AG09309 (cell line): ENCODE data around the gene TBC1D16.

Experiments
- DNase-seq: peaks from one replicate; pipeline ENCODE4 v3.0.0-alpha.2; 2010; ENCODE audit warnings: low read depth
- H3K4me3 ChIP-seq: 2 replicates; pipeline ENCODE4 v1.5.1; 2011; ENCODE audit warnings: mild to moderate bottlenecking, low read depth, low read length, moderate library complexity; ENCODE audit not compliant: control insufficient read depth
- CTCF ChIP-seq: IDR thresholded peaks from 2 replicates; pipeline ENCODE4 v1.5.1; 2011; ENCODE audit warnings: mild to moderate bottlenecking, low read depth, low read length, inconsistent platforms; ENCODE audit not compliant: insufficient read depth, control insufficient read depth; ENCODE audit errors: missing control alignments

Gene TBC1D16

GRCh38 chr17:79920751-79921410, 114.8 kb downstream of the TBC1D16 start:
- no peak overlapping the region for H3K4me3 ChIP-seq
- TF ChIP-seq CTCF = no peak
- DNase-seq = no peak

- no peak overlapping the region for H3K4me3 ChIP-seq
- no peak for DNase-seq
- TF ChIP-seq CTCF = no peak
These were observed 115.6 kb downstream of the TBC1D16 start for GRCh38 chr17:79919862-79920720.

DNA sequence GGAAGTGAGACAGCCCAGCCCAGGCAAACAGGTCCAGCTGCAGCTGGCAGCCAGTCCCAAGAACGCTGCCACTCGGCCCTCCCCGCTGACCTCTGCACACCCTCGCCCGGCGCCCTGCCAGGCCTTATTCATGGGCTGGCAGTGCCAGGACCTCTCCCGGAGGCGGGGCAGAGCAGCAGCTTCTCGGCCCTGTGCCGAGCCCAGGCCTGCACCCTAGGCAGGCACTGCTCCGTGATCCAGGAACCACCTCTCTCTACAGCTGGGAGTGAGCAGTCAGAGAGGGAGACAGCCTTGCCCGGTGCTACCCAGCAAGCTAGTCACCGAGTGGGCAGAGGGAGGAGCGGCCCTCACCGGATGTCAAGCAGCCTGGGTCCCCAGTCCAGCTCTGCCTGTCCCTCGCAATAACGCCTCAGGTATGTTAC, 116.5 kb downstream of the TBC1D16 start:
- no peak for DNase-seq
- no peak for TF ChIP-seq CTCF
- no peak overlapping the region for H3K4me3 ChIP-seq

DNA sequence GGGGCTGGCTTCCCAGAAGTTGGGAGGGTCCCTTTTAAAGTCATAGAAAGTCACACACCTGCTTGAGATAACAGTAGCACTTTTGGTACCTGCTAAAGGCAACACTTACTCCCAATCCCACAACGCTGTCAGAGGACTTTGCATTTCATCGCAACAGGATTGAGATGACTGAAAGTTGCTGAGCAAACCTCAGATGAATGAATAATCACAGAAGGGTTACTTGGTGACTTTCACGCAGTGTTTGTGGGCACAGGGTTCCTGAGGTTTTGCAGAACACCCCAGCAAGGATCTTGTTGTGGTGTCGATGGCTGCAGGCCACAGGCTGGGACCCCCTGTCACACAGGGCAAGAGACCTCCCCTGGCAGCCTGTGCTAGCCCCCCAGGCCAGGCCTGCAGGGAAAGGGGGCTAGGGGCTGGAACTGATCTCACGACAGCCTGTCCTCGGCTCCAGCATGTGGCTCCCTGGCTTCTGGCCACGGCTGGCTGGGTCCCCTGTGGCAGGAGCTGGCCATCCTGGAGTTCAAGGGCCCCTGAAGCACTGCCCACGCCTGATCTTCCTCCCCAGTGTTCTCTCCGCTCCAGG, 117.0 kb downstream of the TBC1D16 start:
- TF ChIP-seq CTCF = no peak
- H3K4me3 ChIP-seq = no peak overlapping the region
- no peak for DNase-seq

- no peak for DNase-seq
- no peak overlapping the region for H3K4me3 ChIP-seq
- TF ChIP-seq CTCF = no peak
These were observed 117.7 kb downstream of the TBC1D16 start for GRCh38 chr17:79917902-79918484.
